ENCODE results near the gene ACSL6. TPM values are rescaled to one million over a fixed set of nuclear protein-coding genes. Genes with fewer than 3 reads are reported as not detected.

The ACSL6 gene
- total RNA-seq, 1 donor from 2014 or later: 2.7 TPM

DNA sequence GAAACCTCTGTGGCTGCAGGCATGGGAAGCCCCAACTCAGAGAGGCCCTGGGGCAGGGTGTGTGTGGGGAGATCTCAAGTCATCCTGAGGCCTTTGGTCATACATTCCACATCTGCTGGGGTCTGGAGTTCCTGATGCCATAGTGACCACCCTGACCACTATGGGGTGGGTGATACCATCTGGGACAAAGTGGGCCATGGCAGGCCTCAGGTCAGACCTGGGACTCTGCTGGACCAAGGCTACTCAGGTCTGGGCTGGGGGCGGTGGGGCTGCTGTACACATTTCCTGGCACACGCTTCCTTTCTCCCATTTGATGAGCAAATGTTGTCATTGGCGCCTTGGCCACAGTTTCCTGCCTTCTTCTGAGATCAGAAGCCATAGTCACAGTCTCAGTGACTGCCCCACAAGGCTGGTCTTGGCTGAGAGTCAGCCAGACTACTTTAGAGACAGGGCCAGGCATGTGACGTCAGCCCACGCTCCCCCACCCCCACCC, 15.1 kb upstream of the ACSL6 start:
- intact Hi-C loops (cut with micrococcal nuclease): no loop called here
- Histone ChIP-seq H3K4me3 (no peak overlapping the region), H3K4me1 (no peaks in the 10 kb centered on the region), H3K36me3 (no peaks in the 10 kb centered on the region), H3K27me3 (ENCODE audit: low read depth) (peaks cover 39% of the 10 kb centered on the region), H3K9me3 (replicated peaks) (no peaks in the 10 kb centered on the region), H3K27ac (replicated peaks) (no peak overlapping the region)
- no peak for DNase-seq
- TF ChIP-seq, protein P1, sequence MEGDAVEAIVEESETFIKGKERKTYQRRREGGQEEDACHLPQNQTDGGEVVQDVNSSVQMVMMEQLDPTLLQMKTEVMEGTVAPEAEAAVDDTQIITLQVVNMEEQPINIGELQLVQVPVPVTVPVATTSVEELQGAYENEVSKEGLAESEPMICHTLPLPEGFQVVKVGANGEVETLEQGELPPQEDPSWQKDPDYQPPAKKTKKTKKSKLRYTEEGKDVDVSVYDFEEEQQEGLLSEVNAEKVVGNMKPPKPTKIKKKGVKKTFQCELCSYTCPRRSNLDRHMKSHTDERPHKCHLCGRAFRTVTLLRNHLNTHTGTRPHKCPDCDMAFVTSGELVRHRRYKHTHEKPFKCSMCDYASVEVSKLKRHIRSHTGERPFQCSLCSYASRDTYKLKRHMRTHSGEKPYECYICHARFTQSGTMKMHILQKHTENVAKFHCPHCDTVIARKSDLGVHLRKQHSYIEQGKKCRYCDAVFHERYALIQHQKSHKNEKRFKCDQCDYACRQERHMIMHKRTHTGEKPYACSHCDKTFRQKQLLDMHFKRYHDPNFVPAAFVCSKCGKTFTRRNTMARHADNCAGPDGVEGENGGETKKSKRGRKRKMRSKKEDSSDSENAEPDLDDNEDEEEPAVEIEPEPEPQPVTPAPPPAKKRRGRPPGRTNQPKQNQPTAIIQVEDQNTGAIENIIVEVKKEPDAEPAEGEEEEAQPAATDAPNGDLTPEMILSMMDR (IDR thresholded peaks at IDR 0.05; ENCODE audit: borderline replicate concordance): no peak

DNA sequence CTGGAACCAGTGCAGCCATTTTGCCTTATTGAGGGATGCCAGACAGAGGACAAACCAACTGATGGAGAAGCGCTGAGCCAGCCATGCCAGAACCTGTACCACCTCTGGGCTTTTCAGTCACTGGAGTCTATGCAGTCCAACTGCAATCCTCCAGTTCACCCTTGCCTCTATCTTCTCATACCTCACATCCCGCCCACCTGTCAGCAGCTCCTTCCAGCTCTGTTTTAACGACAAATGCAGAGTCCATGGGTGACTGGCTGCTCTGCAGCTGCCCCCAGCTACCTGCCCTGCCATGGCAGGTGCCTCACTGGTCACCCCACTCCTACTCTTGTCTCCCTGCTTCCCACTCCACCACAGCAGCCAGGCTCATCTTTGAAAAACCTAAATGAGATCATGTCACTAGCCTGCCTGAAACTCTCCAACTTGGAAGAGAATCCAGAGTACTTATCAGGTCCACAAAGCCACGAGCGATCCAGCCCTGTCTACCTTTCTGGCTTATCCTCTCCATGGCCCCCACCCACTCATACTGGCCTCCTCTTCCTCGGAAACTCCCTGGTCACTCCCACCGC, 14.0 kb upstream of the ACSL6 start:
- TF ChIP-seq, protein P1 (IDR thresholded peaks at IDR 0.05; ENCODE audit: borderline replicate concordance): no peak
- Histone ChIP-seq H3K27me3 (ENCODE audit: low read depth) (peaks cover 39% of the 10 kb centered on the region), H3K4me3 (no peak overlapping the region), H3K9me3 (replicated peaks) (no peaks in the 10 kb centered on the region), H3K4me1 (no peaks in the 10 kb centered on the region), H3K36me3 (no peaks in the 10 kb centered on the region), H3K27ac (replicated peaks) (no peak overlapping the region)
- intact Hi-C loops (cut with micrococcal nuclease): no loop called here
- no peak for DNase-seq

DNA sequence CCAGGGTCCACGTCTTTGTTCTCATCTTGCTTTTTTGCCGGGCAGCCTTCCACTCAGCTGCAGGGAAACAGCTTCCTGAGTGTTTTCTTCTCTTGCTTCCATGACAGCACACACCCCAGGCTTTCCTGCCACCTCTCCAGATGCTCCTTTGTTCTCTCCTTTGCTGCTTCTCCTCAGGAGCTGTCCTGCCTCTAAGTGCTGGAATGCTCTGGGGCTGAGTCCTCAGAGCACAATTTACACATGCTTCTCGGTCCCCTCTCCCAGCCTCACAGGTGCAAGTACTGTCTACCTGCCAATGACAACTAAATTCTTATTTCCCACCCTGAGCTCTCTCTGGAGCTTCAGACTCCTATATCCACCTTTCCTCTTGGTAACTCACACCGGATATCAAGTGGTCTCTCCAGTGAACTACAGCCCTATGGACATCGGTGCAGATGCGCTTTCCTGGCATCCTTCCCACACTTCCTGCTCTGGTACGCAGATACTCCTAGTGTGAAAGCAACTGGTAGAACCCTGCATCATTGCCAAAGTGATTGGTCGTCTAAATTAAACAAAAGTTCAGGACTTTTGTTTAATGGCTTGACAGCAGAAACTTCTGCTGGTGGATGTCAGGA, 13.4 kb upstream of the ACSL6 start:
- DNase-seq: no peak

DNA sequence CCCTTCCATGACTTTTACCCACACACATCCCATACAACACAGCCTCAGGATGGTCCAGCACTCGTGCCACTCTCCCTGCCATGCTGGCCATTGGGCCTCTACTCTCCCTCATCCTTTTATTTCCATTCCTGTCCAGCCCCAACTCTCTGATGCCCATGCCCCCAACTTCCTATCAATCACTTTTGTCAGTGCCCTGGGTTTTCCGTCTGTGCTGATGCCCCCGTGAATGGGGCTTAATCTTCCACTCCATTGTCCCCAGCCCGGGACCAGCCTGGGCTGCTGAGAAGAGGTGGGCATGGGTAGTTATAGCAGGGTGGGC, 12.6 kb upstream of the ACSL6 start:
- Histone ChIP-seq H3K4me3 (no peak overlapping the region), H3K4me1 (no peaks in the 10 kb centered on the region), H3K27ac (replicated peaks) (no peak overlapping the region), H3K27me3 (ENCODE audit: low read depth) (peaks cover 48% of the 10 kb centered on the region), H3K36me3 (no peaks in the 10 kb centered on the region), H3K9me3 (replicated peaks) (no peaks in the 10 kb centered on the region)
- DNase-seq: no peak
- TF ChIP-seq, protein P1 (IDR thresholded peaks at IDR 0.05; ENCODE audit: borderline replicate concordance): no peak
- intact Hi-C loops (cut with micrococcal nuclease): no loop called here

More for the DNA sequence above, 13.4 kb upstream of the ACSL6 start:
- Histone ChIP-seq H3K27ac (replicated peaks) (no peak overlapping the region), H3K4me1 (no peaks in the 10 kb centered on the region), H3K4me3 (no peak overlapping the region), H3K36me3 (no peaks in the 10 kb centered on the region), H3K27me3 (ENCODE audit: low read depth) (peaks cover 41% of the 10 kb centered on the region), H3K9me3 (replicated peaks) (no peaks in the 10 kb centered on the region)
- intact Hi-C loops (cut with micrococcal nuclease): no loop called here
- TF ChIP-seq, protein P1 (IDR thresholded peaks at IDR 0.05; ENCODE audit: borderline replicate concordance): no peak

DNA sequence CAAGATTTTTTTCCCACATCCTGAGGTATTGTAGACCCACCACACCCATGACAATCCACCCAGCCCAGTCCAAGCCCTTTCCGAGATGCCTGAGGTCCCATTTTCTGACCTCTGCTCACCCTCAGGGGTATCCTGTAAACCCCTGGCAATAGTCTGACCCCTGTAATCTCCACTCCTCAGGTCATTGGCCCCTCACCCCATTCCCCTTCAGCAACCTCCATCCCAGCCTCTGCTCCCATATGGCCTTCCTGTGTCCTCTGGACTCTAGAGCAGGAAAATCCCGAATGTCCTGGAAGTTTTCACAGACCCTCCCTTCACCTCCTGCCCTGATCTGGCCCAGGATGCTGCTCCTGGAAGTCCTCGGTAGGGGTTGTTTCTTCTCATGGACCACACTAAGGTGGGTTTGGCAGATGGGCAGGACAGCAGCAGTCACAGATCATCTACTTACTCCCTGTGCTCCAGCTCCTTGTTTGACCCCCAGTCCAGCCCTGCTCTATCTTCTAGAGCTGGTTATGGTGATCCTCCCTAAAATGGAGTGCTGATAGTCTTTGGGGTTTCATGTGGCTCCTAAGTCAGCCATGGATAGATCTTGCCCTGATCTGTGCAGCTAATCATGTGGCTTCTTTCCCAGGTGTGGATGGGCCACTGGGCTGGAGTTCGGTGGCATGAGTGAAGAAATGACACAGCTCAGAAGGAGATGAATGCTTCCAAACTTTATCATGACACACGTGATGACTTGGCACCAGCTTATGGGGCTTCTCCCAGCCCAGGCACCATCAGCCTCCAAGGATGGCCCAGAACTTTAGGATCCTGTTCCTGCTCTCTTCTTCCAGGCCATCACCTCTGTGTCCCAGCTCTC, 12.0 kb upstream of the ACSL6 start:
- no peaks in the 10 kb centered on the region for H3K36me3 ChIP-seq
- no peak overlapping the region for H3K4me3 ChIP-seq
- DNase-seq: no peak
- no peaks in the 10 kb centered on the region for H3K4me1 ChIP-seq
- peaks cover 52% of the 10 kb centered on the region for H3K27me3 ChIP-seq (ENCODE audit: low read depth)
- intact Hi-C loops (cut with micrococcal nuclease): no loop called here
- no peaks in the 10 kb centered on the region for H3K9me3 ChIP-seq (replicated peaks)
- no peak overlapping the region for H3K27ac ChIP-seq (replicated peaks)
- TF ChIP-seq, protein P1 (IDR thresholded peaks at IDR 0.05; ENCODE audit: borderline replicate concordance): no peak
